K562 treated with DMSO at 1 percent for 12 hours (cell line): ENCODE measurements around the gene TRAPPC5. TPM values are rescaled to one million over a fixed set of nuclear protein-coding genes. Genes with fewer than 3 reads are reported as not detected.

Experiments
- total RNA-seq: library from RNA; unstranded; fragments of 300-600 nt; gene quantifications from 2 replicates; pipeline ENCODE4 v1.2.3, GENCODE V29; 2022; ENCODE audit not compliant: insufficient read depth

TRAPPC5 gene
- 75.0 and 172 TPM in 2 replicates for total RNA-seq

DNA sequence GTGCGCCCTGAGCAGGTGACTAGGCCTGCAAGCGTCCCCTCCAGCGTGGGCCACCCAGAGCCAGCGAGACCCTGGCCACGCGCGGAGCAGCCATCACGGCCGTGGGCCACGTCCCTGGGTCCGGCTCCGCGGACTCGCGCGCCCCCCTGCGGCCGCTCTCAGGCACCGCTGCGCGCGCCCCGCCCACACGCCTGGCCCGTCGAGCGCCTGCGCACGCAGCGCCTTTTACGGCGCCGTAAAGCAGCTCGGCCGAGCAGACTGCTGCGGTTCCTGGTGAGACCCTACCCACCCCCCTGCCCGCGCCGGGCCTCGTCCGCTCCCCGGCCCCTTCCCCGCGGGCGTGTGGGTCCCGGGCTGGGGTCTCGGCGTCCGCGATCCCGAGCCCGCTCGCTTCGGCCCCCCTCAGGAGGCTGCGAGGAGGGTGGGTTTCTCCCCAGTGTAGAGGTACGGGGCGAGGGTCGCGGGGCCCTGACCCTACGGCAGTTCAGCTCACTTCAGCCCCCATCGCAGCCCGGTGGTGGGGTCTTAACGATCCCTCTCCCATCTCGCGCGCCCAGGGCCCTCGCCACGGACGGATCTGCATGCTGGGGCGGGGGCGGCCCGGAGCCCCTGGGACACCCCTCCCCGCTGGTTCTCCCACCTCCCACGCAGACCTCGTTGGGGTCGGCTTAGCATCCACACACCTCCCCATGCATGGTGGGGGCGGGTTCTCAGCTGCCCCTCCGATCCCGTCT lies at the start of gene TRAPPC5:
TSS of gene TRAPPC5 (plus strand) at position 228 of the 734 bp plus-strand sequence. CDS start 1,421 bp downstream, outside the sequence.

DNA sequence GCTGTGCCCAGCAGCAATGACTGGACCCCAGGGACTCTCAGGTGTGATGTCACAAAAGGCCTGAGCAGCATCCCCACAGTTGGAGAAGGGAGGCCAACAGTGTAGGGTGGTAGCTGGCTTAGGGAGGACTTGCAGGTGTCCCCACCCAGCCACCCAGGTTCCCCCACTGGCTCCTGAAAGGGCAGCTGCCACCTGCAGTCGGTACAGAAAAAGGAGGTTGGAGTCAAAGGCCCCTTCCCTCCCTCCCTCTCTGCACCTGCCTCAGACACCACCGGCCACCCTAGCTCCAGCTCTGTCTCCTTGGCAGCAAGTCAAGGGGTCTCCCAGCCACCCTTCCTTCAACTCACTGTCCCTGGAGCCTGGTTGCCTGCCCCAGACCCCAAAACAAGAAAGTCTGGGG lies 46.9 kb upstream of the TRAPPC5 start, which contains the start of gene PCP2:
TSS of gene PCP2 (minus strand) at position 22 of the 400 bp plus-strand sequence. CDS start 262 bp downstream, outside the sequence.

DNA sequence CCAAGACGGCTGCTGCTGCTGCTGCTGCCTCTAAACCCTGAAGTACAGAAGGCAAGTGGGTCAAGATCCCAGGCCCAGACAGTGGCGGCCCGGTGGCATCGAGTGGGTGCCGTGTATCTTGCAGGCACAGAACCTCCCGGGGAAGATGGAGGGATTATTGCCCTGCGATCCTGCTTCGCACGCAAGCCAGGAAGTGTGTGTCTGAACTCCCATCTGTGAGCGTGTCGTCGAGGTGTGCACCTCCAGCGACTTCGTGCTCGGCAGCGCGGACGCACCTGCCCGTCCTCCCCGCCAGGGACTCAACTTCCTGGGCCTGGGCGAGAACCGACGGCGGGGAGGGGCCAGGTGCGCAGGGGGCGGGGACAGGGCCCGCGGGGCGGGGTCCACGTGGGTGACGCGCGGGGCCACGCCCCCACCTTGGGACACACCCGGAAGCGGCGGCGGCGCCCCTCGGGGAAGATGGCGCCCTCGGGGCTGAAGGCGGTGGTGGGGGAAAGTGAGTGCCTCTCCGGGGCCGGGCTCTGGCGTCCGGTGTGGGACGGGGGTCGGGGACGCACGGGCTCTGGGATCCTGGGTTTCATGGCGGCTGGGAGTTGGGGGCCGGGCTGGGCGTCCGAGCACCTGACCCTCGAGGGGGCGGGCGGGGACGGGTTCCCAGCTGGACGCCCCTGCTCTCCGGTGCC lies 43.8 kb upstream of the TRAPPC5 start, which contains the start of gene STXBP2:
TSS of gene STXBP2 (plus strand) at position 420 of the 683 bp plus-strand sequence. CDS start at position 460, 40 bp downstream.

DNA sequence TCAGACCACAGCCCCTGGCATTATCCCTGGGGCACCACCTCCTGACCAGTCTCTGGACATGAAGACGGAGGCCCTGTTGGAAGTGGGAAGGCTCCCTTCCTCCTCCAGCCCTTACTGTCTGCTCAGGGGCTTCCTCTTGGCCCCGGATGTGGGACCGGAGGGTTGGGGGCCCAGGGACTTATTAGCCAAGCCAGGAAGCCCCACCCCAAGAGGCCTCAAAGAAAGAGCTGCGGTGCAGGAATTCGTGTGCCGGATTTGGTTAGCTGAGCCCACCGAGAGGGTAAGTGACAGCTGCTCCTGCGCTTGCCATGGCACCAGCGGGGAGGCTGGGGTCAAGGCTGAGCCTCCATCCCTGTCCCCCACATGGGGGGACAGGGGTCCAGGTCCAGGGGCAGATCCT lies 11.8 kb upstream of the TRAPPC5 start, which contains the start of gene RETN:
TSS of gene RETN (plus strand) at position 208 of the 400 bp plus-strand sequence. CDS start 278 bp downstream, outside the sequence.

DNA sequence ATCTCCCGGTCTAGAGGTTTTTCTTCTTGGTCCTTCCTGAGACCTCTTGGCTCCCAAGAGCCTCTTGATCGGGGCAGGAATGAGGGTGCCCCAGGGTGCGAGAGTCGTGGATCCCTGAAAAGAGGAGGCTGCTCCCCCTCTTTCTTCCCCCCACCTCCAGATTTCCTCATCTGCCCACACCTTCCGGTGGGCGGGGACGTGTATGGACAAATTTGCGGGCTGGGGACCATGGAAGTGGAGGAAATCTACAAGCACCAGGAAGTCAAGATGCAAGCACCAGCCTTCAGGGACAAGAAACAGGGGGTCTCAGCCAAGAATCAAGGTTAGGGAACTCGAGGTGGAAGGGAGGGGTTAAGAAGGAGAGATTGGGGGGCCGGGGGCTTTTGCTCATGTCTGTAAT lies 3.8 kb upstream of the TRAPPC5 start, which contains the start of gene MCEMP1:
TSS of gene MCEMP1 (plus strand) at position 237 of the 400 bp plus-strand sequence. CDS start at position 268, 31 bp downstream.

DNA sequence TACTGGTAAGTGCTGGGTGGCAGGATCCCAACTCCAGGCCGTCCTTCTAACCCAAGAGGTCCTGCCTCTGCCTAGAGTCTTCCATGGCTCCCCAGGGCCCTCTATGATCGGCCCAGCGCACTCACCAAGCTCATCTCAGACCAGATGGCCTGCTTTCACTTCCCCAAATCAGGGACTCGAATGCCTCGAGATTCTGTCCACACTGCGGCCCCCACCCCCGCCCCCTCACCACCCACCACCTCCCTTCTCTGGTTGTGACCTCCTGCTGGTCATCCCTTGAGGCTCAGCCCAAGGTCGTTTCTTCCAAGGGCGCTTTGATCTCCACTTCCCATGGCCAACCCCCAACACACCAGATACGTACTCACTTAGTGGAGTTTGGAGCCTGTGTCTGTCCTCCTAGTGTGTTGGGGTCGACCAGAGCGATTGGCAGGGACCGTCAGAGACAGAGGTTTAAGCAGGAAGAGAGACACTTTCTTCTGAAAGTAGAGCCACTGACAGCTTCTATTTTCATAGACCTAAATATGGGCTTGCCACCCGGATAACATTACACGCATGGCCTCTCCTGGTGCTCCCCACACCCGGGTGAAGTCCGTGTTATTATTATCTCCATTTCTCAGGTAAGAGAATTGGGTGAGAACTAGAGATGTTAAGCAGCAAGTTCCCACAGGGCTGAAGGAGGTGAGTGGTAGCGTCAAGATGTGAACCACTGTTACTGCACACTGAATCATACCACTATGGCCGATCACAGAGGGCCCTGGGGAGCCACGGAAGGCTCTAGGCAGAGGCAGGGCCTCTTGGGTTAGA lies 21.2 kb downstream of the TRAPPC5 start, which contains the start of gene FCER2:
TSS of gene FCER2 (minus strand) at position 478 of the 804 bp plus-strand sequence. CDS start 2,371 bp downstream, outside the sequence.

DNA sequence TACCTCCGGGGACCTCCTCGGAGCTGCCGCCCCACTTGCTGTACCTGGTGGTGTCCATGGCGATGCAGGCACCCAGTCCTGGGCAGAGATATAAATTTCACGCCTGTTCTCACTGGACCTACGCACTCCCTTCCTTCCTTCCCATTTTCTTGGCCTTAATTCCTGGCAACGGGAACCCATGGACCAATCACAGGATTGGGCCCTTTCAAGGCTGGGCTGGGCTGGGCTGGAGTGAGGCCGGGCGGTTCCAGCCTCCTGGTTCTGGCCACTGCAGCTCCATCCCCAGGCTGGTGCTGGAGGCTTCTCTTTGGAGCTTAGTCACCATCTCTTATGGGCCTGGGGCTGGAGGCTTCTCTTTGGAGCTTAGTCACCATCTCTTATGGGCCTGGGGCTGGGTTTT lies 51.4 kb downstream of the TRAPPC5 start, which contains the start of gene CLEC4G:
TSS of gene CLEC4G (minus strand) at position 66 of the 400 bp plus-strand sequence. CDS start at position 58, 8 bp downstream.

Other genes starting within 250 kb of the TRAPPC5 start
- 4.0 and 5.8 TPM in 2 replicates for gene PEX11G, start 191.8 kb upstream of the TRAPPC5 start, total RNA-seq
- 37.4 and 37.7 TPM in 2 replicates for gene ZNF358, start 164.7 kb upstream of the TRAPPC5 start, total RNA-seq
- 27.5 and 31.3 TPM in 2 replicates for gene MCOLN1, start 158.2 kb upstream of the TRAPPC5 start, total RNA-seq
- gene PNPLA6, start 145.1 kb upstream of the TRAPPC5 start, total RNA-seq = 50.6 and 74.7 TPM in 2 replicates
- 3.2 TPM in 2 replicates for gene CAMSAP3, start 85.0 kb upstream of the TRAPPC5 start, total RNA-seq
- gene XAB2, start 51.3 kb upstream of the TRAPPC5 start, total RNA-seq = 74.0 and 83.3 TPM in 2 replicates
- 29.4 and 35.4 TPM in 2 replicates for gene PET100, start 51.0 kb upstream of the TRAPPC5 start, total RNA-seq
- gene PCP2, start 47.1 kb upstream of the TRAPPC5 start, total RNA-seq = 9.5 TPM in 1 of 2 replicates, not detected in the other
- gene STXBP2, start 43.7 kb upstream of the TRAPPC5 start, total RNA-seq = 181 and 188 TPM in 2 replicates
- gene RETN, start 11.8 kb upstream of the TRAPPC5 start, total RNA-seq = not detected in 2 replicates
- 1.3 and 1.7 TPM in 2 replicates for gene MCEMP1, start 3.7 kb upstream of the TRAPPC5 start, total RNA-seq
- gene FCER2, start 21.3 kb downstream of the TRAPPC5 start, total RNA-seq = 1.0 TPM in 1 of 2 replicates, not detected in the other
- not detected in 2 replicates for gene CLEC4G, start 51.3 kb downstream of the TRAPPC5 start, total RNA-seq
- not detected in 2 replicates for gene CD209, start 66.7 kb downstream of the TRAPPC5 start, total RNA-seq
- gene CLEC4M, start 82.4 kb downstream of the TRAPPC5 start, total RNA-seq = 0.37 TPM in 1 of 2 replicates, not detected in the other
- gene EVI5L, start 149.4 kb downstream of the TRAPPC5 start, total RNA-seq = 8.4 and 10.6 TPM in 2 replicates
- not detected in 2 replicates for gene PRR36, start 193.6 kb downstream of the TRAPPC5 start, total RNA-seq
- 4.5 and 7.0 TPM in 2 replicates for gene LRRC8E, start 207.7 kb downstream of the TRAPPC5 start, total RNA-seq
- 18.1 and 30.2 TPM in 2 replicates for gene MAP2K7, start 223.0 kb downstream of the TRAPPC5 start, total RNA-seq
- gene TGFBR3L, start 234.0 kb downstream of the TRAPPC5 start, total RNA-seq = 1.00 and 1.7 TPM in 2 replicates
- 42.2 and 51.8 TPM in 2 replicates for gene SNAPC2, start 239.5 kb downstream of the TRAPPC5 start, total RNA-seq
- gene CTXN1, start 245.3 kb downstream of the TRAPPC5 start, total RNA-seq = 2.2 and 5.5 TPM in 2 replicates